GM18907 (cell line): ENCODE data around the gene FAM241A.

Experiments used
- ATAC-seq: cut with Tn5 transposase; IDR thresholded peaks from one replicate; pipeline ENCODE4 v1.9.1; 2021; ENCODE audit warnings: mild to moderate bottlenecking, moderate library complexity; ENCODE audit not compliant: unreplicated experiment

The FAM241A gene

GRCh38 chr4:112210777-112211176, 65.5 kb downstream of the FAM241A start:
- no peak for ATAC-seq

GRCh38 chr4:112213091-112213490, 67.8 kb downstream of the FAM241A start:
- ATAC-seq: no peak

- ATAC-seq: no peak
These were observed 68.6 kb downstream of the FAM241A start for GRCh38 chr4:112213856-112214255.

DNA sequence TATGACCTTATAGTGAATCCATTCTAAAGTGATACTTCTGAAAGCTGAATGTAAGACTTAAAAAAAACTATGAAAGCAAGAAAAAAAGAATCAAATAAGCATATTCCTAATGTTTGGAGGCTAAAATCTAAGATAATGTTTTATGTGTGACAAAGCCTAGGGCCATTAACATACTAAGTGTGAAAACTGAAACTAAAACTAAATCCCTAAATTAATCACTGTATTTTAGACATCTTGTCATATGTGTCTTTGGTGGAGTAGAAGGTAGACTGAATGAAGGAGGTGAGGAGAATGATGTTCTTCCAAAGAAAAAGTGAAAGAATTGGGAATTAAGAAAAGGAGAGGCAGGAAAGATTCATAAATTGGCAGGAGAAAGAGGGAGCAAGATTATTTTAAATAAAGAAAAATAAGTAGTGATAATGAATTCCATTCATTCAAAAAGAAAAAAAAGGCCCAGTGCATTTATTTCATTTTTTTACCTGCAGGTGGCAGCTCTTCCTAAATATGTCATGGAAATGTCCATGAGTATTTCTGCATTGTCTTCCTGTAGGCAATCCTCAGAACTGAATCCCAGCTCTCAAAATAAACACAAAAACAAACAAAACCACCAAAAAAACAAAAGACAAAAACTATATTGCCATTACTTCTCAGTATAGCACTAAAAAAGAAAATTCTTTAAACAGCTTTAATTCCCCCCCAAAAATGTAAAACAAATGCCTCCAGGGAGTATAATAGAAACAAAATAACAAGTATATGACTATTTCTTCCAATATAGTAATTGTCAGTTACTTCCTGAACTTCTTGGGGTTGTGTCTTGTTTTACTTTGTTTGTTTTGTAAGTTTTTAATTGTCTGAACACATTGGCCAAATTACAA, 69.4 kb downstream of the FAM241A start:
- ATAC-seq: no peak

DNA sequence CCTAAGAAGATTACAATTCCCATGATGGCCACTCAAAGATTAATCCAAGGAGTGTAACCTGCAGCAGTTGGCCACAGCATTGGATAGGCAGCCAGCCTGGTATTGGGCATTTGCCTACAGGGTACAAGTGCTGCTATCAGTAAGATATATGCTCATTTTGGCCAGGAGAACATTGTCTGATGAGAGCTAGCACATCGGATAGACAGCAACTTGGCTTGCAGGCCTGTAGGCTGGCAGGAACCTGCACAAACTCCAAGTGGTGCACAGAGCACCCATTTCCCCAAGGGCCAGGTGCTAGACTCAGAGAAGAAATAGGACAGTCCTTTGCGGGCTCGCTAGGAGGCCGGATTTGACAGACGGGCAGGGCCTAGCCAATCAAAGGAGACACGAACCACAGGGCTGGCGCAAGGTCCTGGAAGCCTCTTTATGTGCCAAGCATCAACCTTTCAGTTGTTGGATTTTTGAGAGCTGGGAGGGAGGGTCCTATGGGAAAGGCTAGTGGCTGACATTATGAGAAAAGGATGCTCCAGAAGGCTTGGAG, 74.6 kb downstream of the FAM241A start:
- ATAC-seq: no peak

DNA sequence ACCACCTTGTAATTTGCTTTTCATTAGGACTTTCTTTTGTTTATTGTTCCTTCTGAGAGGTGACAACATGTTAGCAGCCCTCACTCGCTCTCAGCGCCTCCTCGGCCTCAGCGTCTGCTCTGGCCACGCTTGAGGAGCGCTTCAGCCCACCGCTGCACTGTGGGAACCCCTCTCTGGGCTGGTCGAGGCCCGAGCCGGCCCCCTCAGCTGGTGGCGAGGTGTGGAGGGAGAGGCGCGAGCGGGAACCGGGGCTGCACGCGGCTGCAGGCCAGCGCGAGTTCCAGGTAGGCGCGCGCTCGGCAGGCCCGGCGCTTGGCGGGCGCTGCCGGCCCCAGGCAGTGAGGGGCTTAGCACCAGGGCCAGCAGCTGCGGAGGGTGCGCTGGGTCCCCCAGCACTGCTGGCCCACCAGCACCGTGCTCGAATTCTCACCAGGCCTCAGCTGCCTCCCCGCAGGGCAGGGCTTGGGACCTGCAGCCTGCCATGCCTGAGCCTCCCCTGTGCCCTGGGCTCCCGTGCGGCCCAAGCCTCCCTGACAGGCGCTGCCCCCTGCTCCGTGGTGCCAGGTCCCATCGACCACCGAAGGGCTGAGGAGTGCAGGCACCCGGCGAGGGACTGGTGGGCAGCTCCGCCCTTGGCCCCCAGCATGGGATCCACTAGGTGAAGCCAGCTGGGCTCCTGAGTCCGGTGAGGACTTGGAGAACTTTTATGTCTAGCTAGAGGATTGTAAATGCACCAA, 77.1 kb downstream of the FAM241A start:
- no peak for ATAC-seq

DNA sequence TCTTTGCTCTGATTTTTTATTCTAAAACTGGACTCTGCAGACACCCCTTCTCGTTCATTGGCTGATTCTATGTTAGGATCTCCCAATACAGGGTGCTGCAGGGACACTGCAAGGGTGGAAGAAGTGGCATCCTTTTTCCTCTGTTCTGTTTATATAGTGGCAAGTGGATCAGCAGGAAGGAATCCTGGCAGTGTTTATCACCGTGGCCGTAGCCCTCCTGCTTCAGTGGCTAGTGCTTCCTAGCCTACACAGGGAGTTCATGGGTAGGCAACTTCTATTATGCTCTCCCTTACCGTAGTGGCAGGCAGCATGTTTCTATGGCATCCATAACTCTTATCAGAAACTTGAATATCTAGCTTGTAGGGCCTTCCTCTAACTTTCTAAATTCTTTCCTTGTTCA, 79.9 kb downstream of the FAM241A start:
- no peak for ATAC-seq

DNA sequence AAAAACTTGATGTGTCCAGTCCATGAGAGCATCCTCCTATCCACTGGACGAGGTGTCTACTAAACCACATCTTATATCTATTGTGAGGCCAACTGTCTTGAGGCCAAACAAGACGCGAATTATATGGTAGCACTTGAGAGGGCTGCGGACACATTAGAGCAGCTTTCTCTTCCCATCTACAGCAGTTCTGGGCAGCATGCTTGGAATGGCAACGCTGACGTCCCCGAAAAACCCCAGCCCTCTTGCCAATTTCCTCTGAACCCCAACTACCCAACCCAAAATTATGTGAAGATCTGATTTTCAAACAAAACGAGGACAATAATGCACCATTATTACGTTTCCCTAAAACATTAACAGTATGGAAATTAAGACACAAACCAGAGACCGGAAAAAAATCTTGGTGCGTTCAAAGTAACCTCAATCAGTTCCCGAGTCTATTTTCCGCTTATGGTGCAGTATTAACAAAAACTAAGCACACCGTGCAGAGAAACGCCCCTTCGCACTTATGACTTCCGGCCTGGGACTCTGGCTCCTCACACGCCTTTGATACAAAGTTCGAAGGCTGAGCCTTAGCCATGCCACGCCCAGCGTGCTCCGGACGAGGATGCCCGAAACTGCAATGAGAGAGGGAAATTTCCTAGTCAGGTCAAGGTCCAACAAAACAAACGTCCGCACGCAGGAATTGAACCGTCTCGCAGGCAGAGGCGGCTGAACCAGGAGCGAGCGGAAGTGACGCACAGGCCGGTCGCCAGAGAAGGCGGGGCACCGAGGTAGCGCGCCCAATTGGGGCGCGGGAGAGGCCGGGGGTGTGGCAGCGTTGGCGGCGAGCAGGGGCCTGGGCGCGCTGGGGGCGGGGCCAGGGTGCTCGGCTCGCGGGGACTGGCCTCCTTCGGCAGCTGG, 85.9 kb downstream of the FAM241A start:
- ATAC-seq: peak; percentile 90

DNA sequence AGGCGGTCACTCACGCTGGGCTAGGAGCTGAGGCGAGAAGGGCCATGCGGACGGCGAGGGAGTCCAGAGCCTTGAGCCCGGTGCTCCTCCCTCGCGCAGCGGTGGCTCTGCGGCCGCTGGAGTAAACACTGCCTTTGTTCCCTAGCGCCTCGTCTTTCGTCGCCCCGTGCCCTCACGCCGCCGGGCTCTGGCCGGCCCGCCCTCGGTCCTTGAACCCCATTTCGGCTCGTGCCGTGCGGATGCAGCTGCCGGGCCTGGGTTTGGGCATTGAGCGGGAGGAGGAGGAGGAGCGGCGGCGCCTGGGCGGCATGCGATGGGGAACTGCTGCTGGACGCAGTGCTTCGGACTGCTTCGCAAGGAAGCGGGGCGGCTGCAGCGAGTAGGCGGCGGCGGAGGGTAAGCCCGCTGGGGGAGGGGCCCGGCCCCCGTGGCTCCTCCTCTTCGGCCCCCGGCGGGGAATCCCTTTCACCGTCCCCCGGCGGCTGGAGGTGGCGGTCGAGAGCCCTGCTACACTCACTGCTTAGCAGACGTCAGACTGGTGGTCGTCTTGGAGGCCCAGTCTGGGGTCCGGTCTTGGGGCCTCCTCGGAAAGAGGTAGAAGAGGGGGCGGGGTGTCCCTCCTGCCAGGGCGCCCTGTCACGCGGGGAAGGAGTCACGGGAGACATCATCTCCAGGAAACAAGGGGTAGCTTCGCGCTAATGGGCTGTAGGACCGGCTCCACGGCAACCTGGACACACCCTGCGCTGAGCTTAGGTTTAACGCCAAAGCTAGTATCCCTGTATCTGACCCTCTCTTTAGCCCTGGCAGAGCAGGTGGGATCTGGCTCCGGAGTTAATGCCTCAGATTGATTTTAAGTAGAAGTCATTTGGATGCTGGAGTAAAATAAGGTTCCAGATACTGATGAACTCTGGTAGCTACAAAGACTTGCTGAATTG, 86.8 kb downstream of the FAM241A start, which contains the start of gene AP1AR:
Gene AP1AR, plus strand, starts transcription at position 9 of the 935 bp plus-strand sequence. Its CDS starts 305 bp downstream, at position 314.
- ATAC-seq: peak; percentile 81

- no peak for ATAC-seq
These were observed 89.8 kb downstream of the FAM241A start for GRCh38 chr4:112234952-112235609.

- ATAC-seq: no peak
These were observed 90.8 kb downstream of the FAM241A start for GRCh38 chr4:112236040-112236439.

DNA sequence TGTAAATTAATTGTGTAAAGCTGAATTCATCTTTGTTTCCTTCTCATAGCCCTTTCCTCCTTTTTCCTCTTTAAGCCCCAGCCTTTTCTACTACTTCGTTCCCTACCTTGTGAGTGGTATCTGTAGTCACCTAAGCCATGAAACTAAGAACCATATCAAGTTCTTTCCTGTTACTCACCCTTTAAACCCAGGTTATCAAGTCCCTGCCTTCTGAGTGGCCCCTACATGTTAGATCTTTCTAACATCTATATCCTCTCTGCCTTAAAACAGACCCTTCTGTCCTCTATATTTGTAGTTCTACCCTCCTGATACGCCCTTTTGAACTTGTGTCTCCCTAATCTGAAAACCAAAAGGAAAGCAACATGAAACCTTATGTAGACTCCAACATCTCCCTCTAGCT, 93.6 kb downstream of the FAM241A start:
- no peak for ATAC-seq
